MM.1S (cell line): ENCODE results near the gene LCLAT1.

Source experiments
- EZH2 ChIP-seq: fragments of 300-600 bp; sonication (generic); optimal IDR thresholded peaks from 2 replicates; pipeline ENCODE3; 2017; ENCODE audit warnings: low read depth, mild to moderate bottlenecking, antibody characterized with exemption, low read length, mixed read lengths
- TF ChIP-seq, protein P1 (sequence below): fragments of 300-600 bp; sonication (generic); IDR thresholded peaks from 2 replicates; pipeline ENCODE4 v1.5.1; 2016; ENCODE audit warnings: antibody characterized with exemption, low read length, mixed read lengths

- TF ChIP-seq, protein P1, sequence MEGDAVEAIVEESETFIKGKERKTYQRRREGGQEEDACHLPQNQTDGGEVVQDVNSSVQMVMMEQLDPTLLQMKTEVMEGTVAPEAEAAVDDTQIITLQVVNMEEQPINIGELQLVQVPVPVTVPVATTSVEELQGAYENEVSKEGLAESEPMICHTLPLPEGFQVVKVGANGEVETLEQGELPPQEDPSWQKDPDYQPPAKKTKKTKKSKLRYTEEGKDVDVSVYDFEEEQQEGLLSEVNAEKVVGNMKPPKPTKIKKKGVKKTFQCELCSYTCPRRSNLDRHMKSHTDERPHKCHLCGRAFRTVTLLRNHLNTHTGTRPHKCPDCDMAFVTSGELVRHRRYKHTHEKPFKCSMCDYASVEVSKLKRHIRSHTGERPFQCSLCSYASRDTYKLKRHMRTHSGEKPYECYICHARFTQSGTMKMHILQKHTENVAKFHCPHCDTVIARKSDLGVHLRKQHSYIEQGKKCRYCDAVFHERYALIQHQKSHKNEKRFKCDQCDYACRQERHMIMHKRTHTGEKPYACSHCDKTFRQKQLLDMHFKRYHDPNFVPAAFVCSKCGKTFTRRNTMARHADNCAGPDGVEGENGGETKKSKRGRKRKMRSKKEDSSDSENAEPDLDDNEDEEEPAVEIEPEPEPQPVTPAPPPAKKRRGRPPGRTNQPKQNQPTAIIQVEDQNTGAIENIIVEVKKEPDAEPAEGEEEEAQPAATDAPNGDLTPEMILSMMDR: no peak
- no peak for TF ChIP-seq EZH2
These were observed 55.3 kb downstream of the LCLAT1 start for GRCh38 chr2:30502310-30502709.
